PC-3 (cell line): ENCODE measurements around the gene MORN5. TPM values are rescaled to one million over a fixed set of nuclear protein-coding genes. Genes with fewer than 3 reads are reported as not detected.

Source experiments
- ATAC-seq: fragments of 200-7000 bp; cut with Tn5 transposase; 2 replicates; pipeline ENCODE4 v1.9.1; 2020; ENCODE audit warnings: mild to moderate bottlenecking, moderate library complexity
- BruUV-seq: library from RNA; stranded (reverse); fragments of 400-500 nt; replicated peaks from 2 replicates; lab custom pipeline; 2021; lab: Mats Ljungman, UMichigan
- CTCF ChIA-PET: fragments of 300-600 bp; sonication (Branson Sonifier 250); formaldehyde crosslinking; loops from one replicate; lab custom pipeline; 2022; ENCODE audit warnings: antibody characterized with exemption; lab: Charles Lee
- POLR2A ChIA-PET: fragments of 300-600 bp; sonication (Branson Sonifier 250); formaldehyde crosslinking; loops from one replicate; lab custom pipeline; 2022; ENCODE audit warnings: antibody characterized with exemption; ENCODE audit not compliant: unreplicated experiment; lab: Charles Lee
- DNase-seq: peaks from one replicate; pipeline ENCODE4 v3.0.0-alpha.2; 2015
- H2AFZ ChIP-seq: fragments of 300-600 bp; sonication (generic); 2 replicates; pipeline ENCODE4 v1.6.0; 2016; ENCODE audit warnings: antibody characterized with exemption, low read length
- H3F3A ChIP-seq: fragments of 300-600 bp; sonication (generic); one replicate; pipeline ENCODE4 v1.6.0; 2017; ENCODE audit warnings: antibody characterized with exemption, low read length, control low read depth, mild to moderate bottlenecking; ENCODE audit not compliant: unreplicated experiment
- H3K27ac ChIP-seq: fragments of 300-600 bp; sonication (generic); 2 replicates; pipeline ENCODE4 v1.5.1; 2016; ENCODE audit warnings: mild to moderate bottlenecking, low read length
- H3K27me3 ChIP-seq: fragments of 300-600 bp; sonication (generic); 2 replicates; pipeline ENCODE4 v1.6.1; 2016; ENCODE audit warnings: low read length, mixed read lengths
- H3K36me3 ChIP-seq: fragments of 300-600 bp; sonication (generic); 2 replicates; pipeline ENCODE4 v1.6.1; 2016; ENCODE audit warnings: low read depth, mixed run types, low read length, mixed read lengths
- H3K4me1 ChIP-seq: fragments of 300-600 bp; sonication (generic); 2 replicates; pipeline ENCODE4 v1.5.1; 2016; ENCODE audit warnings: low read length; ENCODE audit not compliant: insufficient read depth
- H3K4me2 ChIP-seq: fragments of 300-600 bp; sonication (generic); 2 replicates; pipeline ENCODE4 v1.6.0; 2016; ENCODE audit warnings: low read length
- H3K4me3 ChIP-seq: fragments of 300-600 bp; sonication (generic); 2 replicates; pipeline ENCODE4 v1.5.1; 2016; ENCODE audit warnings: mild to moderate bottlenecking, low read length, mixed read lengths
- H3K79me2 ChIP-seq: fragments of 300-600 bp; sonication (generic); 2 replicates; pipeline ENCODE4 v1.6.1; 2017; ENCODE audit warnings: low read length, mixed read lengths
- H3K9ac ChIP-seq: fragments of 300-600 bp; sonication (generic); 2 replicates; pipeline ENCODE4 v1.6.0; 2016; ENCODE audit warnings: mild to moderate bottlenecking, low read length
- H3K9me2 ChIP-seq: fragments of 300-600 bp; sonication (generic); replicated peaks from 2 replicates; pipeline ENCODE4 v1.6.1; 2016; ENCODE audit warnings: mixed run types, low read length, mixed read lengths
- H3K9me3 ChIP-seq: fragments of 300-600 bp; sonication (generic); 2 replicates; pipeline ENCODE4 v1.6.1; 2016; ENCODE audit warnings: low read length, mixed read lengths
- H4K20me1 ChIP-seq: fragments of 300-600 bp; sonication (generic); 2 replicates; pipeline ENCODE4 v1.6.1; 2016; ENCODE audit warnings: low read length, mixed read lengths
- EZH2 ChIP-seq: fragments of 300-600 bp; sonication (generic); IDR thresholded peaks from one replicate; pipeline ENCODE4 v1.6.1; 2017; ENCODE audit warnings: antibody characterized with exemption, mild to moderate bottlenecking, low read length; ENCODE audit not compliant: unreplicated experiment
- EZH2phosphoT487 ChIP-seq: fragments of 300-600 bp; sonication (generic); IDR thresholded peaks from 2 replicates; pipeline ENCODE4 v1.6.1; 2018; ENCODE audit warnings: mild to moderate bottlenecking, antibody characterized with exemption, low read length, borderline replicate concordance
- intact Hi-C: fragments of 100-400 bp; cut with micrococcal nuclease; formaldehyde crosslinking; loops from 2 replicates; pipeline ENCODE4 v1.9.0; 2023
- total RNA-seq: library from RNA; depleted of rRNA; stranded (reverse); fragments of >200 nt; gene quantifications from 2 replicates; pipeline ENCODE4 v1.2.3, GENCODE V29; 2014
- TF ChIP-seq, protein P1 (sequence below): fragments of 300-600 bp; sonication (generic); conservative IDR thresholded peaks from 2 replicates; pipeline ENCODE4 v1.5.1; 2017; ENCODE audit warnings: antibody characterized with exemption, low read depth, mild to moderate bottlenecking, low read length

The MORN5 gene
- total RNA-seq, 1 experiment from 2014 or later, result not detected

DNA sequence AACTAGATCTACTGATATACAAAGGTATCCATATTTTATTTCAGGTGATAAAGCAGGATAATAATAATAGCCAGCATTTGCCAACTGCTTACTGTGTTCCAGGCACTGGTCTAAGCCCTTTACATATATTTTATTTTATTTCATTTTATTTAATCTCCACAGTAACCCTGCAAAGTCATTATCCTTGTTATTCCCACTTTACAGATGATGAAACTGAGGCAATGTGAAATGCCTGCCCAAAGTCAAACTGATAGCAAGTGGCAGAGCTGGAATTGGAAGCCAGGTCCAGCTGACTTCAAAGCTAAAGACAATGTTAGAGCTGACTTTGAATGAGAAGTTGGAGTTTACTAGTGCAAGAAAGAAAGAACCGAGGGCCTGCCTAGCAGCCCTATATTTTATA, 24.8 kb downstream of the MORN5 start:
- H3F3A ChIP-seq, result no peaks in the 10 kb centered on the region
- ATAC-seq (no peak), DNase-seq (no peak)
- H4K20me1 ChIP-seq, result no peaks in the 10 kb centered on the region
- no peak overlapping the region for H3K4me3 ChIP-seq
- no peaks in the 10 kb centered on the region for H3K36me3 ChIP-seq
- H3K79me2 ChIP-seq, result no peaks in the 10 kb centered on the region
- no peaks in the 10 kb centered on the region for H3K27me3 ChIP-seq
- intact Hi-C loops, result no loop called here
- TF ChIP-seq, protein P1, sequence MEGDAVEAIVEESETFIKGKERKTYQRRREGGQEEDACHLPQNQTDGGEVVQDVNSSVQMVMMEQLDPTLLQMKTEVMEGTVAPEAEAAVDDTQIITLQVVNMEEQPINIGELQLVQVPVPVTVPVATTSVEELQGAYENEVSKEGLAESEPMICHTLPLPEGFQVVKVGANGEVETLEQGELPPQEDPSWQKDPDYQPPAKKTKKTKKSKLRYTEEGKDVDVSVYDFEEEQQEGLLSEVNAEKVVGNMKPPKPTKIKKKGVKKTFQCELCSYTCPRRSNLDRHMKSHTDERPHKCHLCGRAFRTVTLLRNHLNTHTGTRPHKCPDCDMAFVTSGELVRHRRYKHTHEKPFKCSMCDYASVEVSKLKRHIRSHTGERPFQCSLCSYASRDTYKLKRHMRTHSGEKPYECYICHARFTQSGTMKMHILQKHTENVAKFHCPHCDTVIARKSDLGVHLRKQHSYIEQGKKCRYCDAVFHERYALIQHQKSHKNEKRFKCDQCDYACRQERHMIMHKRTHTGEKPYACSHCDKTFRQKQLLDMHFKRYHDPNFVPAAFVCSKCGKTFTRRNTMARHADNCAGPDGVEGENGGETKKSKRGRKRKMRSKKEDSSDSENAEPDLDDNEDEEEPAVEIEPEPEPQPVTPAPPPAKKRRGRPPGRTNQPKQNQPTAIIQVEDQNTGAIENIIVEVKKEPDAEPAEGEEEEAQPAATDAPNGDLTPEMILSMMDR, result no peak
- H3K27ac ChIP-seq, result no peak overlapping the region
- no peak overlapping the region for H3K9ac ChIP-seq
- no peak overlapping the region for H3K4me2 ChIP-seq
- no peaks in the 10 kb centered on the region for H3K9me3 ChIP-seq
- CTCF ChIA-PET, result no interaction called here
- H2AFZ ChIP-seq, result no peak overlapping the region
- peaks cover 15% of the 10 kb centered on the region for H3K4me1 ChIP-seq
- POLR2A ChIA-PET, result no interaction called here
- no peaks in the 10 kb centered on the region for H3K9me2 ChIP-seq
- no TSS peak for BruUV-seq

DNA sequence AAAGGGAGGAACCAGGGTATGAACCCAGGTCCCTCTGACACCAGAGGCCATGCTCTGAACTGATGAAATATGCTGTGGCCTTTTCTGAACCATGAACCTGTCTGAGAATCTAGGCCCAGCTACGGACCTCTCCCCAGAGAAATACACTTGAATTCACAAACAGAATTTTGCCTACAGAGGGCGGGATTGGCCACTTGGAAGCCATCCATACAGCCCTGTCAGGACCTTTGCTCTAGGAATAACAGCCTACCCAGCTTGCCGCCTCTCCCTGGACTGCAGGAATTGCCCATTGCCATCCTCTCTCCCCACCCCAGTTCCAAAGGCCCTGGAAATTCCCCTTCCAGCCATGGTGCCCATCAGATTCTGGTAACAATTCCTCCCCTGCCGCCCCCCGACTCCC, 26.6 kb downstream of the MORN5 start:
- Histone ChIP-seq H3K4me3 (no peak overlapping the region), H3K36me3 (no peaks in the 10 kb centered on the region), H3K9me3 (no peaks in the 10 kb centered on the region), H4K20me1 (no peaks in the 10 kb centered on the region), H3K4me2 (no peak overlapping the region), H3K79me2 (no peaks in the 10 kb centered on the region), H3F3A (no peaks in the 10 kb centered on the region), H2AFZ (no peak overlapping the region), H3K4me1 (peaks cover 15% of the 10 kb centered on the region), H3K27ac (no peak overlapping the region), H3K27me3 (no peaks in the 10 kb centered on the region), H3K9ac (no peak overlapping the region), H3K9me2 (no peaks in the 10 kb centered on the region)
- POLR2A ChIA-PET, result no interaction called here
- ATAC-seq (no peak), DNase-seq (no peak)
- no TSS peak for BruUV-seq
- TF ChIP-seq, protein P1, result no peak
- no peak for TF ChIP-seq EZH2
- TF ChIP-seq EZH2phosphoT487, result no peak
- intact Hi-C loops, result no loop called here
- CTCF ChIA-PET, result no interaction called here

DNA sequence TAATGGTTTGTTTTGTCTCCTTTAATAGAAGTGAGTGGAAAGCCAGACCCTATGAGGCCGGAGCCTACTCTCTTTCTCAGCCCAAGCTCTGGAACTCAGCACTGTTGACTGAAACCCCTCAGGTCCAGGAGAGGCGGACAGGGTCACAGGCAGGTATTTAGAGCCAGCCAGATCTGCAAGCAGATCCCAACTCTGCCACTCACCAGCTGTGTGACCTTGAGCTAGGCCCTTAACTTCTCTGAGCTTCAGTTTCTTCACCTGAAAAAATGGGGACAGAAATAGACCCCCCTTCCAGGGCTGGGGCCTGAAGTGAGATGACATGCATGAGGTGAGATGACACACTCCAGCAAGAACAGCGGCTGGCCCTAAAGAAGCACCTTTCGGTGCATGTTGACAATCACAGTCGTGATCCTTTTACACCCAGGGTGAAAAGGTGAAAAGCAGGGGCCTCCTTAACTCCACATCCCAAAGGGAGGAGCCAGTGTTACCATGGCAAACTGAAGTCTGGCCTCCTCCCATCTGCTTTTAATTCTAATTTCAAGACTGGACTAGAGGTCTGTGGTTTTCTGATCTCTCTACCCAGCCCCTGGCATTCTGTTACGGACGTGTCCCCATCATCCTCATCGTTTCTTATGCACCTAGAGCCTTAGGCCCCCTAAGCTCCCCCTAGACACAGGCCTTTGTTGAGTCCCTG, 27.2 kb downstream of the MORN5 start:
- Histone ChIP-seq H3K4me2 (no peak overlapping the region), H3K36me3 (no peaks in the 10 kb centered on the region), H3K9ac (no peak overlapping the region), H3K9me3 (no peaks in the 10 kb centered on the region), H3K27ac (no peak overlapping the region), H3K4me1 (peaks cover 17% of the 10 kb centered on the region), H3F3A (no peaks in the 10 kb centered on the region), H2AFZ (no peak overlapping the region), H3K9me2 (no peaks in the 10 kb centered on the region), H4K20me1 (no peaks in the 10 kb centered on the region), H3K4me3 (no peak overlapping the region), H3K79me2 (no peaks in the 10 kb centered on the region), H3K27me3 (no peaks in the 10 kb centered on the region)
- ATAC-seq (no peak), DNase-seq (no peak)
- no TSS peak for BruUV-seq
- ChIA-PET POLR2A (interaction anchor here (0.6 kb wide), 1 partner anchor 16 kb away, joined by 4 read pairs; no protein-coding TSS in a partner anchor), CTCF (no interaction called here)
- intact Hi-C loops, result no loop called here
- TF ChIP-seq, protein P1, result no peak
- TF ChIP-seq EZH2 (no peak), EZH2phosphoT487 (no peak)
